Osteoblast (primary cell): ENCODE data around the gene FAM240B. TPM values are rescaled to one million over a fixed set of nuclear protein-coding genes. Genes with fewer than 3 reads are reported as not detected.

Experiments
- DNase-seq: peaks from one replicate; pipeline ENCODE4 v3.0.0; 2011; ENCODE audit warnings: low spot score, mixed read lengths; ENCODE audit not compliant: insufficient read length; ENCODE audit errors: missing footprints
- H2AFZ ChIP-seq: 2 replicates; pipeline ENCODE4 v1.6.0; 2011; ENCODE audit warnings: mild to moderate bottlenecking, low read length
- H3K27ac ChIP-seq: 2 replicates; pipeline ENCODE4 v1.5.1; 2011; ENCODE audit warnings: mild to moderate bottlenecking, low read depth, low read length, moderate library complexity
- H3K27me3 ChIP-seq: 2 replicates; pipeline ENCODE4 v1.6.0; 2012; ENCODE audit warnings: mild to moderate bottlenecking, control low read depth, inconsistent platforms, low read length, moderate library complexity; ENCODE audit not compliant: insufficient read depth
- H3K36me3 ChIP-seq: 2 replicates; pipeline ENCODE4 v1.5.1; 2011; ENCODE audit warnings: mild to moderate bottlenecking, low read length, control low read depth, moderate library complexity; ENCODE audit not compliant: insufficient read depth
- H3K4me1 ChIP-seq: 2 replicates; pipeline ENCODE4 v1.5.1; 2011; ENCODE audit warnings: mild to moderate bottlenecking, low read length, control low read depth, moderate library complexity; ENCODE audit not compliant: insufficient read depth
- H3K4me2 ChIP-seq: 2 replicates; pipeline ENCODE4 v1.6.0; 2011; ENCODE audit warnings: mild to moderate bottlenecking, low read length; ENCODE audit not compliant: insufficient read depth
- H3K4me3 ChIP-seq: fragments of 200-600 bp; sonication (generic); 3 replicates; pipeline ENCODE4 v1.5.1; 2012; ENCODE audit warnings: mild to moderate bottlenecking, low read length, inconsistent platforms; ENCODE audit not compliant: insufficient read depth
- H3K79me2 ChIP-seq: 2 replicates; pipeline ENCODE4 v1.6.0; 2012; ENCODE audit warnings: mild to moderate bottlenecking, low read length, control low read depth, inconsistent platforms; ENCODE audit not compliant: insufficient read depth
- H3K9me3 ChIP-seq: 2 replicates; pipeline ENCODE4 v1.5.1; 2011; ENCODE audit warnings: low read depth, low read length, control low read depth
- H4K20me1 ChIP-seq: 2 replicates; pipeline ENCODE4 v1.6.0; 2012; ENCODE audit warnings: mild to moderate bottlenecking, low read length, control low read depth; ENCODE audit not compliant: insufficient read depth
- total RNA-seq: library from RNA; depleted of rRNA; stranded (reverse); fragments of >200 nt; gene quantifications from 2 replicates; pipeline ENCODE4 v1.2.3, GENCODE V29; 2012
- TF ChIP-seq, protein P1 (sequence below): IDR thresholded peaks from 2 replicates; pipeline ENCODE4 v1.5.1; 2011; ENCODE audit warnings: mild to moderate bottlenecking, low read depth, low read length, moderate library complexity; ENCODE audit errors: extremely low read depth

FAM240B gene
- total RNA-seq, 1 donor = not detected

- no peaks in the 10 kb centered on the region for H3K36me3 ChIP-seq
- H3K9me3 ChIP-seq = no peaks in the 10 kb centered on the region
- H3K4me3 ChIP-seq = no peak overlapping the region
- H3K4me2 ChIP-seq = no peak overlapping the region
- H2AFZ ChIP-seq = no peak overlapping the region
- DNase-seq = no peak
- no peaks in the 10 kb centered on the region for H3K27me3 ChIP-seq
- H3K4me1 ChIP-seq = no peaks in the 10 kb centered on the region
- no peak overlapping the region for H3K27ac ChIP-seq
- no peaks in the 10 kb centered on the region for H4K20me1 ChIP-seq
- no peaks in the 10 kb centered on the region for H3K79me2 ChIP-seq
- TF ChIP-seq, protein P1, sequence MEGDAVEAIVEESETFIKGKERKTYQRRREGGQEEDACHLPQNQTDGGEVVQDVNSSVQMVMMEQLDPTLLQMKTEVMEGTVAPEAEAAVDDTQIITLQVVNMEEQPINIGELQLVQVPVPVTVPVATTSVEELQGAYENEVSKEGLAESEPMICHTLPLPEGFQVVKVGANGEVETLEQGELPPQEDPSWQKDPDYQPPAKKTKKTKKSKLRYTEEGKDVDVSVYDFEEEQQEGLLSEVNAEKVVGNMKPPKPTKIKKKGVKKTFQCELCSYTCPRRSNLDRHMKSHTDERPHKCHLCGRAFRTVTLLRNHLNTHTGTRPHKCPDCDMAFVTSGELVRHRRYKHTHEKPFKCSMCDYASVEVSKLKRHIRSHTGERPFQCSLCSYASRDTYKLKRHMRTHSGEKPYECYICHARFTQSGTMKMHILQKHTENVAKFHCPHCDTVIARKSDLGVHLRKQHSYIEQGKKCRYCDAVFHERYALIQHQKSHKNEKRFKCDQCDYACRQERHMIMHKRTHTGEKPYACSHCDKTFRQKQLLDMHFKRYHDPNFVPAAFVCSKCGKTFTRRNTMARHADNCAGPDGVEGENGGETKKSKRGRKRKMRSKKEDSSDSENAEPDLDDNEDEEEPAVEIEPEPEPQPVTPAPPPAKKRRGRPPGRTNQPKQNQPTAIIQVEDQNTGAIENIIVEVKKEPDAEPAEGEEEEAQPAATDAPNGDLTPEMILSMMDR = no peak
Observed at GRCh38 chr9:38733503-38733902, 13.6 kb upstream of the FAM240B start.

GRCh38 chr9:38732885-38733284 is 13.0 kb upstream of the FAM240B start:
- Histone ChIP-seq H3K36me3 (no peaks in the 10 kb centered on the region), H3K4me1 (no peaks in the 10 kb centered on the region), H3K27me3 (no peaks in the 10 kb centered on the region), H2AFZ (no peak overlapping the region), H4K20me1 (no peaks in the 10 kb centered on the region), H3K9me3 (no peaks in the 10 kb centered on the region), H3K4me2 (no peak overlapping the region), H3K79me2 (no peaks in the 10 kb centered on the region), H3K4me3 (no peak overlapping the region), H3K27ac (no peak overlapping the region)
- no peak for DNase-seq
- TF ChIP-seq, protein P1 = no peak

DNA sequence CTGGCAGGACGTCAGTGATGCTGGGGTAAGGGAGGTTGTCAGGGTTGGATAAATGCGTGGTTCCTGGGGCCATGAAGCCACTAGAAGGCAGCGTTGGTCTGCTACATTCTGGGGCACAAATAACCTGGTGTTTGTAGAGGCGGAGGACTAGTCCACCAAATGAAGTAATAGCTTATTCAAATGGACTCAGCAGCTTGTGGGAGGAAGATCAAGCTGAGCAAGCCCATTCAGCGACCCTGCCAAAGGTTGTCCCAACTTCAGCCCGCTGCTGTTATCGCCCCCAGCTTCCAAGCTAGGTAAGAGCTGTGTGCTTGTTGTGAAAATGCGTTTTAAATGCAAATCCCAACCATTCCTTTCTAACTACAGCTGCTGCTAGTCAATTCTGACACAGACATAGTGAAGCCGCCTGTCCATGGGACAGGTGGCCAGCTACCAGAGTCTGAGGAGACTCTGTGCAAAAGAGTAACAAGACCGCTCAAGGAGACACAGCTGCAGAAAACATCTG is 7.6 kb upstream of the FAM240B start:
- Histone ChIP-seq H2AFZ (no peak overlapping the region), H3K4me1 (no peaks in the 10 kb centered on the region), H3K36me3 (no peaks in the 10 kb centered on the region), H3K9me3 (no peaks in the 10 kb centered on the region), H3K4me2 (no peak overlapping the region), H3K79me2 (no peaks in the 10 kb centered on the region), H3K4me3 (no peak overlapping the region), H4K20me1 (no peaks in the 10 kb centered on the region), H3K27ac (no peak overlapping the region), H3K27me3 (no peaks in the 10 kb centered on the region)
- TF ChIP-seq, protein P1 = peak; percentile 43
- DNase-seq = no peak

- H3K79me2 ChIP-seq = no peaks in the 10 kb centered on the region
- H3K27me3 ChIP-seq = no peaks in the 10 kb centered on the region
- H3K4me1 ChIP-seq = no peaks in the 10 kb centered on the region
- H3K9me3 ChIP-seq = no peaks in the 10 kb centered on the region
- no peak for DNase-seq
- H3K4me3 ChIP-seq = no peak overlapping the region
- H3K4me2 ChIP-seq = no peak overlapping the region
- no peak overlapping the region for H2AFZ ChIP-seq
- no peak overlapping the region for H3K27ac ChIP-seq
- H4K20me1 ChIP-seq = no peaks in the 10 kb centered on the region
- no peaks in the 10 kb centered on the region for H3K36me3 ChIP-seq
- TF ChIP-seq, protein P1 = no peak
Observed at GRCh38 chr9:38724754-38725153, 4.8 kb upstream of the FAM240B start.
